Measurements from ENCODE around the gene APBA2.

- TF ChIP-seq CTCF (IDR thresholded peaks at IDR 0.05) = no peak
- no peak for TF ChIP-seq POLR2A (IDR thresholded peaks at IDR 0.05)
- no peak for TF ChIP-seq POLR2AphosphoS5 (IDR thresholded peaks at IDR 0.05)
These were observed 44.9 kb downstream of the APBA2 start for GRCh38 chr15:28930476-28931291.

Data from sigmoid colon (tissue), 4 donors.